ENCODE results near the gene BAG2.

- TF ChIP-seq CTCF (CRISPR knock-in tag; IDR thresholded peaks at IDR 0.05) (no peak), POLR2A (IDR thresholded peaks at IDR 0.05; ENCODE audit: insufficient read depth in 1 of 2, low read depth in 2 of 2, low read length in 2 of 2) (no peak), NFIC (IDR thresholded peaks at IDR 0.05; ENCODE audit: low read length) (no peak), RFXANK (CRISPR knock-in tag; IDR thresholded peaks at IDR 0.05) (no peak), ZNF792 (CRISPR knock-in tag; IDR thresholded peaks at IDR 0.05) (no peak), RAD21 (CRISPR knock-in tag; IDR thresholded peaks at IDR 0.05) (no peak), MXI1 (IDR thresholded peaks at IDR 0.05; ENCODE audit: borderline replicate concordance, low read depth, low read length) (no peak), ZNF263 (CRISPR knock-in tag; IDR thresholded peaks at IDR 0.05) (no peak), SIN3A (IDR thresholded peaks at IDR 0.05; ENCODE audit: borderline replicate concordance, low read depth, low read length) (no peak), PRDM10 (CRISPR knock-in tag; IDR thresholded peaks at IDR 0.05; ENCODE audit: low read depth) (no peak)
These were observed 10.1 kb upstream of the BAG2 start for GRCh38 chr6:57162028-57162427.

Measured in HepG2 (cell line).